NT2/D1 (cell line): ENCODE data around the gene BMP6.

Experiments used
- SUZ12 ChIP-seq: IDR thresholded peaks from 2 replicates; pipeline ENCODE4 v1.6.1; 2011; ENCODE audit not compliant: insufficient read length, insufficient read depth; ENCODE audit errors: extremely low read depth
- YY1 ChIP-seq: IDR thresholded peaks from 2 replicates; pipeline ENCODE4 v1.6.1; 2011; ENCODE audit not compliant: insufficient read length, insufficient read depth
- ZNF274 ChIP-seq: IDR thresholded peaks from 2 replicates; pipeline ENCODE4 v1.6.1; 2011; ENCODE audit warnings: mild to moderate bottlenecking, low read depth, low read length

DNA sequence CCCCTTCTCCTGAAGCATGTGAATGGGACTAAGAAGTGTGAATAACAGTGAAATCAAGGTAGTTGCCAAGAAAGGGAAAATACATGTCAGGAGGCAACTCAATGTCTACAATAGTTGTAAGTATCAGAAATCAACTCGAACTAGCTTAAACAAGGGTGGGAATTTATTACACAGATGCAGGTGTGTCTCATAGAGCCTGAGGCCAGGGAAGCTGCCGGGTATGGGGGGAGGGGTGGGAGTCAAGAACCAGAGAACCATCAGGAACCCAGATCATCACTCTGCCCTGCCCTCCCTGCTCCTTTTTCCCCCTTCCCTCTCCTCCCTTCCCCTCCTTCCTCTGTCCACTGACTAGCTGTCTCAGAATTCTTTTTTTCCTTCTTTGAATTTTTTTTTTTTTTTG lies 34.9 kb upstream of the BMP6 start:
- TF ChIP-seq YY1 (no peak), ZNF274 (no peak), SUZ12 (no peak)
